BLaER1 (cell line): ENCODE data around the gene CENPX.
"Not testable (repeated sequence)": the region's sequence is repeated elsewhere in the genome, so short reads cannot be mapped to it uniquely, and the experiment has no call there.

ENCODE experiments used
- H3K27ac ChIP-seq: shearing (Covaris generic); formaldehyde crosslinking; 2 replicates; pipeline ENCODE4 v1.8.1; 2022
- H3K27me3 ChIP-seq: shearing (Covaris generic); formaldehyde crosslinking; 2 replicates; pipeline ENCODE4 v1.8.1; 2022
- H3K36me3 ChIP-seq: shearing (Covaris generic); formaldehyde crosslinking; 2 replicates; pipeline ENCODE4 v1.8.1; 2022
- H3K4me1 ChIP-seq: shearing (Covaris generic); formaldehyde crosslinking; 2 replicates; pipeline ENCODE4 v1.8.1; 2022
- H3K4me2 ChIP-seq: shearing (Covaris generic); formaldehyde crosslinking; 2 replicates; pipeline ENCODE4 v1.8.1; 2022
- H3K4me3 ChIP-seq: shearing (Covaris generic); formaldehyde crosslinking; 2 replicates; pipeline ENCODE4 v1.8.1; 2022
- H3K9ac ChIP-seq: shearing (Covaris generic); formaldehyde crosslinking; 2 replicates; pipeline ENCODE4 v1.8.1; 2022
- H3K9me3 ChIP-seq: shearing (Covaris generic); formaldehyde crosslinking; 2 replicates; pipeline ENCODE4 v1.8.1; 2022
- H4K20me1 ChIP-seq: shearing (Covaris generic); formaldehyde crosslinking; 2 replicates; pipeline ENCODE4 v1.8.1; 2022
- Cebpa-rat ChIP-seq: shearing (Covaris generic); IDR thresholded peaks from 2 replicates; pipeline ENCODE4 v1.8.1; 2022

The CENPX gene

GRCh38 chr17:82039695-82040299, 17.1 kb upstream of the CENPX start:
- Histone ChIP-seq H3K27ac (no peak overlapping the region), H3K4me3 (no peak overlapping the region), H4K20me1 (peaks cover 22% of the 10 kb centered on the region), H3K4me1 (peaks cover 23% of the 10 kb centered on the region), H3K9ac (no peak overlapping the region), H3K27me3 (no peaks in the 10 kb centered on the region), H3K36me3 (no peaks in the 10 kb centered on the region), H3K9me3 (no peaks in the 10 kb centered on the region), H3K4me2 (no peak overlapping the region)
- no peak for TF ChIP-seq Cebpa-rat

DNA sequence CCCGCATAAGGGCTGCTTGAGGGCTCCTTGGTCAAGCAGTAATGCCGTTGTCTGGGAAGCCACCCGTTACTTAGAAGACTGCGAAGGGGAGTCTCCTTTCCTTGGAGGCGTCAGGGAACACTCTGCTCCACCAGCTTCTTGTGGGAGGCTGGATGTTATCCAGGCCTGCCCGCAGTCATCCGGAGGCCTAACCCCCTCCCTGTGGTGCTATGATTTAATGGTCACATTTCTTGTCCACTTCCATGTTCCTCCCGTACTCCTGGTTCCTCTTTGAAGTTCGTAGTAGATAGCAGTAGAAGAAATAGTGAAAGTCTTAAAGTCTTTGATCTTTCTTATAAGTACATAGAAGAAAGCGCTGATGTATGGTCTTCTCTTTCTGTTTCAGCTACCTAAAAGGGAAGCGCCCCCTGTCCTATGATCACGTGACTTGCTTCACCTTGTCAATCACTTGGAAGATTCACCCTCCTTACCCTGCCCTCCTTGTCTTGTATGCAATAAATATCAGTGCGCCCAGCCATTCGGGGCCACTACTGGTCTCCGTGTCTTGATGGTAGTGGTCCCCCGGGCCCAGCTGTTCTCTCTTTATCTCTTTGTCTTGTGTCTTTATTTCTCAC, 16.2 kb upstream of the CENPX start:
- H3K4me2 ChIP-seq, H3K27me3 ChIP-seq, H3K36me3 ChIP-seq, H3K4me3 ChIP-seq, H3K9ac ChIP-seq, H3K9me3 ChIP-seq, H3K27ac ChIP-seq: not testable (repeated sequence)
- H3K4me1 ChIP-seq = peaks cover 31% of the 10 kb centered on the region
- peaks cover 23% of the 10 kb centered on the region for H4K20me1 ChIP-seq

- peak overlapping the region; percentile 83 for H3K4me3 ChIP-seq
- peaks cover 31% of the 10 kb centered on the region for H4K20me1 ChIP-seq
- no peaks in the 10 kb centered on the region for H3K9me3 ChIP-seq
- no peak for TF ChIP-seq Cebpa-rat
- no peak overlapping the region for H3K9ac ChIP-seq
- peaks cover 40% of the 10 kb centered on the region for H3K4me1 ChIP-seq
- peaks cover 8% of the 10 kb centered on the region; the same call in 1 of the 2 replicates for H3K27me3 ChIP-seq
- 0 out of 2 replicates have a peak, but pooled peaks cover 5% of the 10 kb centered on the region for H3K36me3 ChIP-seq
- no peak overlapping the region for H3K27ac ChIP-seq
- peak overlapping the region; percentile 100 for H3K4me2 ChIP-seq
Measured at GRCh38 chr17:82037889-82038195, 15.2 kb upstream of the CENPX start.

DNA sequence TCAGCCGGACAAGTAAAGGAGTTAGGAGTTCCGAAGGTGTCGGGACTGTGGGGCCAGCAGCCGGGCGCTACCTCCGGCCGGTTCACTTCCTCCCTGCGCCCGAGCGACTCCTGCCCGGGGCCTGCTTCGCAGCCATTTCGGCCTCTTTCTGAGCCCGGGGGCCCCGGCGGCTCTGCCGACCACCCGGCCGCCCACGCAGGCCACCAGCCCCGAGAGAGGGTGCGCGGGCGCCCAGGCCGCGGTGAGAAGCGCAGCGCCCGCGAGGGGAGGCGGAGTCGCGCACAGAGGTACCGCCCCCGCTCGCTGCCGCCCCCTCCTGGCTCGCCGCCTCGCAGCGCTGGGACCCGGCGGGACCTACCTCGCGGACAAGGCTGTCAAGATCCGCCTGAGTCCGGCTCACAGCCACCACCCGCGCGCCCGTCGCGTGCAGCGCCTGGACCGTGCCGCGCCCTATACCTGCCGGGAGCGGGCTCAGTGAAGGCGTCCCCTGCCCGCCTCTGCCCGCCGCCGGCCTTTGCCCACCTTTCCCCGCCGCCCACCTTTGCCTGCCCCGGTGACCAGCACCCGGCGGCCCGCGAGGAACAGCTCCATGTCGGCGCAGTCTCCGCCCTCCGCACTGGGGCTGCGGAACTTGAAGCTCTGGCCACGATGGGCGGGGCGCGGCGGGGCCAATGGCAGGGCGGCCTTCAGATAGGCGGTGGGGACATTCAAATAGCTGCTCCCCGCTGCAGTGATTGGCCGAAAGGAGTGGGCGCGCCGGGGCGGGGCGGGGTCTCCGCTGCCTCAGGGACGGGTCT, 14.6 kb upstream of the CENPX start, which contains the start of gene DCXR:
Gene DCXR (minus strand): TSS at position 606 of the 797 bp plus-strand sequence. CDS start 15 bp downstream, at position 591.
- H3K9me3 ChIP-seq = no peaks in the 10 kb centered on the region
- H3K4me1 ChIP-seq = peaks cover 45% of the 10 kb centered on the region
- H3K4me2 ChIP-seq = peak within 1 kb of the TSS; percentile 100
- 0 out of 2 replicates have a peak, but pooled peaks cover 5% of the 10 kb centered on the region for H3K36me3 ChIP-seq
- TF ChIP-seq Cebpa-rat = no peak
- peak within 1 kb of the TSS; percentile 83 for H3K4me3 ChIP-seq
- peaks cover 13% of the 10 kb centered on the region; the same call in 1 of the 2 replicates for H3K27me3 ChIP-seq
- H4K20me1 ChIP-seq = peaks cover 36% of the 10 kb centered on the region
- H3K9ac ChIP-seq = peak within 1 kb of the TSS; percentile 92
- peak within 1 kb of the TSS; percentile 82 for H3K27ac ChIP-seq

DNA sequence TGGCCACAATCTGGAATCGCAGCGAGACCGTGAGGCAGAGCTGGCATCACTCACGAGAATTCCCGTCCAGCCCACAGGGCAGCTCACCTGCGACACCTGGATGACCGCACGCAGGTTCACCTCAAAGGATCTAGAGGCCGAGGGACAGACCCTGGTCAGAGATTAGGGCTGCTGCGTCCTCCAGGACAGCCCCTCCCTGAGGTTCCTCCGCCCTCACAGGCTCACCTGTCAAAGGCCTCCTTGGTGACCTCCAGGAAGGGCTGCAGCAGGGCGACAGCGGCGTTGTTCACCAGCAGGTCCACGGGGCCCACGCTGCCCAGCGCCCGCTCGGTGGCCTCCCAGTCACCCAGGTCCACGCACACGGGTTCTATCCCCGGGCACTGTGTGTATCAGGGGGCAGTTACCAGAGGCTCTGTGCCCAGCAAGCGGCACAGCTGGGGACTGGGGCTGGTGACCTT, 14.0 kb upstream of the CENPX start:
- Histone ChIP-seq H3K4me1 (peaks cover 50% of the 10 kb centered on the region), H3K4me2 (peak overlapping the region; percentile 100), H3K27ac (peak overlapping the region; percentile 82), H3K9ac (peak overlapping the region; percentile 92), H4K20me1 (peaks cover 38% of the 10 kb centered on the region), H3K9me3 (no peaks in the 10 kb centered on the region), H3K27me3 (peaks cover 17% of the 10 kb centered on the region; the same call in 1 of the 2 replicates), H3K4me3 (peak overlapping the region; percentile 83), H3K36me3 (0 out of 2 replicates have a peak, but pooled peaks cover 5% of the 10 kb centered on the region)
- TF ChIP-seq Cebpa-rat = no peak

DNA sequence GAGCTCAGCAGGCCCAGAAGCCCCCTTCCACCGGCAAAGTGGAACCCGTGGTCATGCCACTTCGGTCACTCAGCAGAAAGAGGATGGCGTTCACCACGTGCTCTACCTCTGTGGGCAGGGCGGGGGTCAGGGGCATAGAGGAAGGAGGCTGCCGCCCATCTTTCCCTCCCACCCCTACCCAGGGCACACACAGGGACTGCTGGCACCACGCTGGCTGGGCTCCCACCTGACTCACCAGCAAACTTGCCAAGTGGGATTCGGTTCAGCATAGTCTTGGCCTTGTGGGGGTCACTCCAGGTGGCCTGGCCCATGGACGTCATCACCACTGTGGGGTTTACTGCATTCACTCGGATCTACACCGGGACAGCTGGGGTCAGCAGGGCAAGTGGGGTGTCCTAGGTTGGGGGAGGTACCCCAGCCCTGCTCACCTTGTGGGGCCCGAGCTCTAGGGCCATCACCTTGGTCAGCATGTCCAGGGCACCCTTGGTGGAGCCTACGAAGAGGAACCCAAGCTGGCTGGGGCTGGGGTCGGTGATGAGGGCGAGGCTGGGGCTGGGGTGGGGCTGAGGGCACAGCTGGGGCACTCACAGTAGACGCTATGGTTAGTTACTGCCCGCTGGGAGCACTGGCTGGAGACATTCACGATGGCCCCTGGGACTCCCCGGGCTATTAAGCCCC, 13.4 kb upstream of the CENPX start:
- peak overlapping the region; percentile 100 for H3K4me2 ChIP-seq
- peaks cover 38% of the 10 kb centered on the region for H4K20me1 ChIP-seq
- peaks cover 17% of the 10 kb centered on the region; the same call in 1 of the 2 replicates for H3K27me3 ChIP-seq
- H3K27ac ChIP-seq = peak overlapping the region; percentile 82
- H3K36me3 ChIP-seq = 0 out of 2 replicates have a peak, but pooled peaks cover 5% of the 10 kb centered on the region
- H3K4me1 ChIP-seq = peaks cover 50% of the 10 kb centered on the region
- H3K9ac ChIP-seq = peak overlapping the region; percentile 92
- peak overlapping the region; percentile 83 for H3K4me3 ChIP-seq
- TF ChIP-seq Cebpa-rat = no peak
- no peaks in the 10 kb centered on the region for H3K9me3 ChIP-seq

DNA sequence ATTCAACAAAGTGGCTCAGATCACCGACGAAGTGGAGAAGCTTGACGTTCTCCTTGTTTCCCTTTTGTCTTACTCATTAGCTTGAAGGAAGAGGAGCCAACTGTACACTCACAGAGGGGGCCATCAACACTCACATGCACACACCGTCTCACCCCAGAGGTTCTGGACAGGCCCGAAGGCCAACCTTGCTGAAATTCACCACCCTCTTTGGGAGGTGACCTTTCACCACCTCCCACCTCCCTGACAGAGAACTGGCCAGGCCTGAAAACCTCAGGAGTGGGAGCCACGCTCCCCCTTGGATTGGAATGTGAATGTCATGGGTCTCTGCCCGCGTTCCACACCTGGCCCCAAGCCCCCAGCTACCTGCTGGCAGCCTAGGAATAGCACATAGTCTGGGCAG, 12.8 kb upstream of the CENPX start:
- H3K27me3 ChIP-seq = peaks cover 17% of the 10 kb centered on the region; the same call in 1 of the 2 replicates
- no peak for TF ChIP-seq Cebpa-rat
- H4K20me1 ChIP-seq = peaks cover 38% of the 10 kb centered on the region
- no peak overlapping the region for H3K9ac ChIP-seq
- H3K4me3 ChIP-seq = no peak overlapping the region
- peak overlapping the region; percentile 100 for H3K4me2 ChIP-seq
- H3K36me3 ChIP-seq = 0 out of 2 replicates have a peak, but pooled peaks cover 5% of the 10 kb centered on the region
- no peak overlapping the region for H3K27ac ChIP-seq
- no peaks in the 10 kb centered on the region for H3K9me3 ChIP-seq
- peaks cover 50% of the 10 kb centered on the region for H3K4me1 ChIP-seq

DNA sequence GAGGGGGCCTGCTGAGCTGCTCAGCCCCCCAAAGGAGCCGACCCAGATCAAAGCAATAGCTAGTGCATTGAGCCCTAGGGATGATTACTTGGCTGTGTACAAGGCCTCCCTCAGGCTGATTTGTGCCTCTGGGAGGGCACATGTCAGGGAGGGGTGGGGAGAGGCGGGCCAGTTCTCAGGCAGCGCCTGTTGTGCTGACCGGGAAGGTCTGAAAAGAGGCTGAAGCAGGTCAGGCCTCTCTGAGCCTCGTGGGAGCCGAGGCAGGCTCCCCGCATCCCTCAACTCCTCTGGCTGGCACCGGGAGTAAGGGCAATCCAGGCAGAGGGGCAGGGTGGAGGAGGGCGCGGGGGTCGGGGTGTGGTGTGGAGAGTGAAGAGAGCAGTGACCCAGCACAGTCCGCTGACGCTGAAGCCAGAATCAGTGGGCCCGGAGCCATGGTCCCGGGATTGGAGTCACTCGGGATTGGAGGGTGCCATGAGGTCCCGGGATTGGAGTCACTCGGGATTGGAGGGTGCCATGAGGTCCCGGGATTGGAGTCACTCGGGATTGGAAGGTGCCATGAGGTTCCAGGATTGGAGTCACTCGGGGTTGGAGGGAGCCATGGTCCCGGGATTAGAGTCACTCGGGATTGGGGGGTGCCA, 11.8 kb upstream of the CENPX start:
- Histone ChIP-seq H3K4me3 (no peak overlapping the region), H3K36me3 (peaks cover 6% of the 10 kb centered on the region; the same call in 1 of the 2 replicates), H3K27me3 (peaks cover 17% of the 10 kb centered on the region; the same call in 1 of the 2 replicates), H4K20me1 (peaks cover 46% of the 10 kb centered on the region), H3K9me3 (no peaks in the 10 kb centered on the region), H3K4me2 (peak overlapping the region; percentile 1; the same call in 1 of the 2 replicates), H3K9ac (no peak overlapping the region; the same call in 1 of the 2 replicates), H3K27ac (no peak overlapping the region), H3K4me1 (peaks cover 59% of the 10 kb centered on the region)
- TF ChIP-seq Cebpa-rat = no peak
